HFFc6 (cell line): ENCODE data around the gene BCL2. TPM values are rescaled to one million over a fixed set of nuclear protein-coding genes. Genes with fewer than 3 reads are reported as not detected.

ENCODE experiments used
- DNase-seq: peaks from one replicate; pipeline ENCODE4 v3.0.0-alpha.2; 2018
- H3K27ac Mint-ChIP-seq: 2 replicates; pipeline ENCODE4 v1.8.0; 2020; ENCODE audit warnings: mild to moderate bottlenecking, mixed read lengths
- H3K27me3 Mint-ChIP-seq: 2 replicates; pipeline ENCODE4 v1.8.0; 2021; ENCODE audit warnings: mild to moderate bottlenecking, moderate library complexity, mixed read lengths; ENCODE audit not compliant: insufficient read depth
- H3K36me3 Mint-ChIP-seq: 2 replicates; pipeline ENCODE4 v1.8.0; 2021; ENCODE audit warnings: low read depth, mixed read lengths
- H3K4me1 Mint-ChIP-seq: 2 replicates; pipeline ENCODE4 v1.8.0; 2020; ENCODE audit warnings: low read depth, mixed read lengths
- H3K4me3 Mint-ChIP-seq: 2 replicates; pipeline ENCODE4 v1.8.0; 2020; ENCODE audit warnings: mild to moderate bottlenecking, moderate library complexity, mixed read lengths
- H3K9me3 Mint-ChIP-seq: 2 replicates; pipeline ENCODE4 v1.8.0; 2020; ENCODE audit warnings: mild to moderate bottlenecking, mixed read lengths
- CTCF ChIP-seq: fragments of 200-600 bp; sonication (generic); IDR thresholded peaks from 2 replicates; pipeline ENCODE4 v1.5.0; 2021; ENCODE audit warnings: antibody characterized with exemption, mild to moderate bottlenecking
- total RNA-seq, 6 experiments: library from RNA; stranded (reverse); fragmentation: NEBNext Ultra II Directional; extraction: Animal tissue kit (Norgen Biotek cat#: 25700); gene quantifications; 2 replicates in 1 of 6; 3 replicates in 5 of 6; pipeline ENCODE4 v1.2.3, GENCODE V29; 2021

The BCL2 gene
- total RNA-seq, 6 experiments from 2014 or later: 0.17 to 1.1 (median 0.95) TPM

- DNase-seq: peak; percentile 52
- Mint-ChIP-seq H3K4me3 (no peak overlapping the region), H3K9me3 (no peaks in the 10 kb centered on the region), H3K27me3 (no peaks in the 10 kb centered on the region; the same call in 1 of the 2 replicates), H3K36me3 (peaks cover 42% of the 10 kb centered on the region), H3K27ac (peak overlapping the region; percentile 67), H3K4me1 (peaks cover 23% of the 10 kb centered on the region)
- TF ChIP-seq CTCF: no peak
Observed at GRCh38 chr18:63346031-63346430, 26.5 kb upstream of the BCL2 start.

GRCh38 chr18:63344918-63345317 is 25.3 kb upstream of the BCL2 start:
- DNase-seq: no peak
- no peak for TF ChIP-seq CTCF
- Mint-ChIP-seq H3K4me3 (no peak overlapping the region), H3K9me3 (no peaks in the 10 kb centered on the region), H3K27me3 (no peaks in the 10 kb centered on the region; the same call in 1 of the 2 replicates), H3K27ac (no peak overlapping the region), H3K4me1 (peaks cover 23% of the 10 kb centered on the region), H3K36me3 (peaks cover 44% of the 10 kb centered on the region)

- no peak for DNase-seq
- peaks cover 23% of the 10 kb centered on the region for H3K4me1 Mint-ChIP-seq
- no peaks in the 10 kb centered on the region for H3K9me3 Mint-ChIP-seq
- H3K4me3 Mint-ChIP-seq: no peak overlapping the region
- TF ChIP-seq CTCF: no peak
- H3K27ac Mint-ChIP-seq: no peak overlapping the region
- no peaks in the 10 kb centered on the region; the same call in 1 of the 2 replicates for H3K27me3 Mint-ChIP-seq
- peaks cover 38% of the 10 kb centered on the region for H3K36me3 Mint-ChIP-seq
Observed at GRCh38 chr18:63344263-63344662, 24.7 kb upstream of the BCL2 start.

GRCh38 chr18:63342206-63342605 is 22.6 kb upstream of the BCL2 start:
- Mint-ChIP-seq H3K4me1 (peaks cover 26% of the 10 kb centered on the region), H3K9me3 (no peaks in the 10 kb centered on the region), H3K4me3 (no peak overlapping the region), H3K27ac (no peak overlapping the region), H3K36me3 (peaks cover 47% of the 10 kb centered on the region), H3K27me3 (no peaks in the 10 kb centered on the region)
- DNase-seq: no peak
- TF ChIP-seq CTCF: peak; percentile 69

- Mint-ChIP-seq H3K9me3 (no peaks in the 10 kb centered on the region), H3K27ac (no peak overlapping the region; the same call in 1 of the 2 replicates), H3K27me3 (no peaks in the 10 kb centered on the region), H3K4me1 (peaks cover 27% of the 10 kb centered on the region), H3K4me3 (no peak overlapping the region), H3K36me3 (peaks cover 42% of the 10 kb centered on the region)
- peak; percentile 83 for TF ChIP-seq CTCF
- peak; percentile 18 for DNase-seq
Observed at GRCh38 chr18:63339920-63340484, 20.4 kb upstream of the BCL2 start.
